Measurements from ENCODE around the gene METAP1.
"Not testable (repeated sequence)": the region's sequence is repeated elsewhere in the genome, so short reads cannot be mapped to it uniquely, and the experiment has no call there.

The METAP1 gene

GRCh38 chr4:99102634-99103033, 107.1 kb downstream of the METAP1 start:
- no peak for DNase-seq

GRCh38 chr4:99103166-99103565, 107.6 kb downstream of the METAP1 start:
- no peak for DNase-seq

- DNase-seq = no peak
These were observed 108.6 kb downstream of the METAP1 start for GRCh38 chr4:99104153-99104552.

- DNase-seq = not testable (repeated sequence)
These were observed 113.8 kb downstream of the METAP1 start for GRCh38 chr4:99109286-99109685.
